MM.1S (cell line): Measurements from ENCODE around the gene SGSM1.

Experiments
- CTCF ChIP-seq: fragments of 300-600 bp; sonication (generic); IDR thresholded peaks from 2 replicates; pipeline ENCODE4 v1.5.1; 2016; ENCODE audit warnings: antibody characterized with exemption, low read length, mixed read lengths
- EZH2 ChIP-seq: fragments of 300-600 bp; sonication (generic); optimal IDR thresholded peaks from 2 replicates; pipeline ENCODE3; 2017; ENCODE audit warnings: low read depth, mild to moderate bottlenecking, antibody characterized with exemption, low read length, mixed read lengths

GRCh38 chr22:24873226-24873625, 67.2 kb downstream of the SGSM1 start:
- TF ChIP-seq CTCF: no peak
- TF ChIP-seq EZH2: no peak
